RWPE2 (cell line): ENCODE measurements around the gene CEP164.

Experiments used
- ATAC-seq: fragments of 200-7000 bp; cut with Tn5 transposase; 3 replicates; pipeline ENCODE4 v1.9.1; 2021; ENCODE audit warnings: low read depth
- DNase-seq: peaks from one replicate; pipeline ENCODE4 v3.0.0-alpha.2; 2020; ENCODE audit warnings: low spot score
- H3K27ac ChIP-seq: fragments of 450-650 bp; 2 replicates; pipeline ENCODE4 v1.5.1; 2017; ENCODE audit warnings: mild to moderate bottlenecking; ENCODE audit not compliant: poor library complexity, severe bottlenecking
- H3K27me3 ChIP-seq: fragments of 250-450 bp; sonication (Bioruptor Pico); 2 replicates; pipeline ENCODE4 v1.5.1; 2021; ENCODE audit warnings: mild to moderate bottlenecking, moderate library complexity; ENCODE audit not compliant: insufficient read depth, poor library complexity, severe bottlenecking
- H3K36me3 ChIP-seq: fragments of 250-450 bp; sonication (Bioruptor Pico); 2 replicates; pipeline ENCODE4 v1.5.1; 2020; ENCODE audit warnings: low read depth, mild to moderate bottlenecking, moderate library complexity
- H3K4me1 ChIP-seq: fragments of 250-450 bp; sonication (Bioruptor Pico); 2 replicates; pipeline ENCODE4 v1.5.1; 2021; ENCODE audit warnings: mild to moderate bottlenecking, moderate library complexity; ENCODE audit not compliant: insufficient read depth, poor library complexity, severe bottlenecking
- H3K4me3 ChIP-seq: fragments of 250-450 bp; sonication (Bioruptor Pico); 2 replicates; pipeline ENCODE4 v1.5.1; 2021; ENCODE audit warnings: mild to moderate bottlenecking, moderate library complexity; ENCODE audit not compliant: severe bottlenecking
- H3K9me3 ChIP-seq: fragments of 250-450 bp; sonication (Bioruptor Pico); 2 replicates; pipeline ENCODE4 v1.5.1; 2021; ENCODE audit warnings: mild to moderate bottlenecking, moderate library complexity; ENCODE audit not compliant: severe bottlenecking
- TF ChIP-seq, protein P1 (sequence below): fragments of 450-650 bp; IDR thresholded peaks from one replicate; pipeline ENCODE4 v1.5.1; 2017; ENCODE audit warnings: mild to moderate bottlenecking, moderate library complexity; ENCODE audit not compliant: poor library complexity, severe bottlenecking

Gene CEP164

DNA sequence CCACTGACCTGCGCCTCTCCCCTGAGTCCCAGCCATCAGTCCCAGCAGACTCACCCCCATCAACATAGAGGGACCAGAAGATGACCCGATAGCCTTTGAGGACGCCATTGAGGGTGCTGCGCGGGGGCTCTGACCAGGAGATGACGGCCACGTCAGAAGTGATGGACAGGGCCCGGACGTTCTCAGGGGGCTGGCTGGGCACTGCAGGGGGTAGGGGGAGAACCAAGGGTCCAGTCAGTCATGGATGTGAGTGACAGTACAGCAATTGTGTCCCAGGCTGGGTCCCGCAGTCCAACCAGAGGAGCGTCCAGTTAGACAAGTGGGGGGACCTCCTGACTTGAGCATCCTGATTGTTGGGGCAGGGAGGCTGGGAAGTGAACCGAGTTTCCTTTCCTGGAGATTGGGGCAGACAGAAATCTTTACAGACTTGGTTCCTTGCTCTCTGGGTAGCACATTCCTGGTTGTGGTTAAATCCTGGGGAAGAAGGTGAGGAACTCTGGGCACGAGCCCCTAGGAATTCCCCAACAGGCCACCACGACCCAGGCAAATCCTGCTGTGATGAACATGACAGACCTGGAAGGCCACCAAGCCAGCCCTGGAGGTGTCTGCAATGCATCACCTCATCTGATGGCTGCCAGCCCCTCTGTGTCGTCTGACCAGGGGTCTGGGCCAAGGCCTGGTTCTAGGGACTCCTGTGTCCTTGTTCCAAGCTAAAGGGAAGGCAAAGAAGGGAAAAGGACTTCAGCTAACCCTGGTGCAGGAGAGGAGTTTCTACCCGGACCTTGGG, 133.9 kb downstream of the CEP164 start:
- TF ChIP-seq, protein P1, sequence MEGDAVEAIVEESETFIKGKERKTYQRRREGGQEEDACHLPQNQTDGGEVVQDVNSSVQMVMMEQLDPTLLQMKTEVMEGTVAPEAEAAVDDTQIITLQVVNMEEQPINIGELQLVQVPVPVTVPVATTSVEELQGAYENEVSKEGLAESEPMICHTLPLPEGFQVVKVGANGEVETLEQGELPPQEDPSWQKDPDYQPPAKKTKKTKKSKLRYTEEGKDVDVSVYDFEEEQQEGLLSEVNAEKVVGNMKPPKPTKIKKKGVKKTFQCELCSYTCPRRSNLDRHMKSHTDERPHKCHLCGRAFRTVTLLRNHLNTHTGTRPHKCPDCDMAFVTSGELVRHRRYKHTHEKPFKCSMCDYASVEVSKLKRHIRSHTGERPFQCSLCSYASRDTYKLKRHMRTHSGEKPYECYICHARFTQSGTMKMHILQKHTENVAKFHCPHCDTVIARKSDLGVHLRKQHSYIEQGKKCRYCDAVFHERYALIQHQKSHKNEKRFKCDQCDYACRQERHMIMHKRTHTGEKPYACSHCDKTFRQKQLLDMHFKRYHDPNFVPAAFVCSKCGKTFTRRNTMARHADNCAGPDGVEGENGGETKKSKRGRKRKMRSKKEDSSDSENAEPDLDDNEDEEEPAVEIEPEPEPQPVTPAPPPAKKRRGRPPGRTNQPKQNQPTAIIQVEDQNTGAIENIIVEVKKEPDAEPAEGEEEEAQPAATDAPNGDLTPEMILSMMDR, result no peak
- Histone ChIP-seq H3K27me3 (no peaks in the 10 kb centered on the region), H3K9me3 (no peaks in the 10 kb centered on the region), H3K27ac (no peak overlapping the region), H3K4me3 (no peak overlapping the region), H3K4me1 (no peaks in the 10 kb centered on the region), H3K36me3 (no peaks in the 10 kb centered on the region)
- DNase-seq (no peak), ATAC-seq (no peak)

DNA sequence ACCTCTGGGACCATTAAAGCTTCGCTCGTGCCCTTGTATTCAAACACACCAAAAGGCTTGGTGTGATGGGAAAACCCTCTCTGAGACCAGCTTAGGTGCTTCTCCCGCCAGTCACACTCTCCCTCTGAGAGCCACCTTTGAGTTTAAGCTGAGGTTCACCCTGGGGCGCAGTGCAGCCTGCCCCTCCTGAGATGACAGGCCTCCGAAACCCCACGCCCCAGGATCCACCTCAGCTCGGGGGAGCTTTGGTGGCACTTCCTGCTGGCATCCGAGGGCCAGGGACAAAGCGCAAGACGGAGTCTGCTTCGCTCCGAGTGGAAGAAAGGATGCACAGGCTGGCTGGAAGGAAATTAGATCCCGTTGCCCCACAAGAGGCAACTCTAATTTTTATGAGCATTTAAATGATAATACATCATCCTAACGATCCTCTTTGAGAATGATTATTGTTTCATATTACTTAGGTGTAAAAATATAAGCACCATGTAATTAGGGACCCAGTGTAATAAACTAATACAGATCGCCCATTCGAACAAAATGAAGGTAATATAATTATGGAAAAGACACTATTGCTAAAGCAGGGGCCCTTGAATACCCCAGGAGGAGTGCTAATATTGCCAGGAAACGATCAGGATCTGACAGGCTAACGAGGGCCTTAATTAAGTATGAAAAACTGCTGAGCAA, 134.7 kb downstream of the CEP164 start:
- Histone ChIP-seq H3K4me1 (no peaks in the 10 kb centered on the region), H3K4me3 (no peak overlapping the region), H3K9me3 (no peaks in the 10 kb centered on the region), H3K36me3 (no peaks in the 10 kb centered on the region), H3K27ac (no peak overlapping the region), H3K27me3 (no peaks in the 10 kb centered on the region)
- no peak for DNase-seq
- no peak for ATAC-seq
- TF ChIP-seq, protein P1, result no peak

DNA sequence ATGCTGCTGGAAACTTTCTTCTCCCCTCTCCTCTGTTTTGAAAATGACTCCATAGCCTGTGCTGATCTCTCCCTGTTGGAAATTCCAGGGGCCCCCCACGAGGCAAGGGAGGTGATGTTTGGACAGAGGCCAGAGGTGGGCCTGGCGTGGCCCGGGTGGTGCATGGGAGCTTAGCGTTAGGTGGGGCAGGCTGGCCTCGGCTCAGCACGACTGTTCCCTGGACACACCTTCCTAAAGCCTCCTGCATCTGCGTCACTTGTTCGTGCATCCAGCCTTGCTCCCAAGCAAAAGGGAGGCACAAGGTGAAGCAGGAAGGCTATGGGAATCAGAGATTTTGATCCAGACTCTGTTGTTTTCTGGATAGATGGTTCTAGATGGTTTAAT, 135.2 kb downstream of the CEP164 start:
- Histone ChIP-seq H3K36me3 (no peaks in the 10 kb centered on the region), H3K4me3 (no peak overlapping the region), H3K4me1 (no peaks in the 10 kb centered on the region), H3K9me3 (no peaks in the 10 kb centered on the region), H3K27me3 (no peaks in the 10 kb centered on the region), H3K27ac (no peak overlapping the region)
- ATAC-seq, result no peak
- no peak for DNase-seq
- TF ChIP-seq, protein P1, result no peak
